Fibroblast of skin of abdomen (primary cell): ENCODE measurements around the gene PITRM1.

Source experiments
- DNase-seq: peaks from one replicate; pipeline ENCODE4 v3.0.0-alpha.2; 2013

PITRM1 gene

DNA sequence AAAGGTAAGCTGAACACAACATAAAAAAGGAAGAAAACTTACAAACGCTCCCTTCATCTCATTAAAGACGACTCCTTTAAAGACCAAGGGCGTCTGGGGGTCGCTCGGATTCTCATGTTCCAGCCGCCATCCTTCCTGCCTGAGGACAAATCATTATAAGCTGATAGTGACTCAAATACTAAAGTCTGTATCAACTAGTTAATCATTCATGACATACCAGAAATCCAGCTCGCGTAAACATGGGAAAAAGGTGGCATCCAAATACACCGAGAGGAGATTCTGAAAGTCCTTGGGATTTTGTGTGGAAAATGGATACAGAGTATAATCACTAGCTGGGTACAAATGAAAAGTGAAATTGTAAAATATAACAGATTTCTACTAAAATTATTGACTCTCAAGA, 7.4 kb downstream of the PITRM1 start:
- DNase-seq: no peak

DNA sequence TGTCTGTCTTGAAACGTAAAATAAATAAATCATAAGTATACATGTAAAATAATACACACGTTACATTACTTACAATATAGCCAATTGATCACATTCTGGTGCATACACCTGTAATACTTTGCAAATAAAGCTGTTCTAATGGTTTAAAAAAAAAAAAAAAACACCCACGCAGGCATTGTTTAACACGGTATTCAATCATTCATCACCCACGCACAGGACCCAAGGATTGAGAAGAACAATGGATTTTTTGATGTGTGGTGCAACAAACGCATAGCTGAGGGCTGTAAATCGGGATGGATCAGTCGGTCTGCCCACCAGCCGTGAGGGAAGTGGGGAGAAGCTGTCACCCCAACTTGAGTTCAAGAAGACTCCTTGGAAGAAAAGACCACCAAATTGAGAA, 8.7 kb downstream of the PITRM1 start:
- DNase-seq: no peak

DNA sequence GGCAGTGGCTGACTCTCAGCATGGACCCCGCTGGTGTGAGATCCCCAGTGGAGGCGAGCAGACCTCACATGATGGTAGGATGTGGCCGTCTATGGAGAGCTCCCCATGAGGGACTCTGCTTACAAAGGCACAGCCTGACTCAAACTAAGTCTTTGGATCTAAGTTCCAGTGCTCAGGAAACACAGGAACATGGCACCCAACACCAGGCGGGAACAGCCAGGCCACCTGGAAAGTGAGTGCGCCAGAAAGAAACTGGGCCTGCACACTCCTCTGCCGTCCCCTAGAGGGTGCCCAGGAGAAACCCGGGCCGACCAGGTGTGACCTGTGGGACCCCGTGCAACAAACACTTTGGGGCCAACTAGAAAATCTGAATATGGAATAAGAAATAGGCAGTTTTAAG, 10.0 kb downstream of the PITRM1 start:
- no peak for DNase-seq

DNA sequence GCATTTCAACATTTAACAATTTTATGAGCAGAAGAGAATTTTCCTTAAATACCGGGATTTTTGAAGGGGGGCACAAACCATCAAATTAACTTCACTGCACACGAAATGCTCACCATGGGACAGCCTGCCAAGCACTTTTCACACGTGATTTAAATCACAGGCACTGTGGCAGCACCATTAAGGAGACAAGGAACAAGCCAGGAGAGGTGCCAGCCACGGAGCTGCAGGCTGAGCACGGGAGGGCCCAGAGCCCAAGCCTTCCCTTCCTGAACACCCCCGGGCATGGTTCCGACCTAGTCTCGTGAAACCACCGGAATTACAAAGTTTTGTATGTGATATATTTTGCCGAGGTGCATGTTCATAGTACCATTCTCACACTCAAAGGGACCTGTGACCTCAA, 13.4 kb downstream of the PITRM1 start:
- DNase-seq: no peak

DNA sequence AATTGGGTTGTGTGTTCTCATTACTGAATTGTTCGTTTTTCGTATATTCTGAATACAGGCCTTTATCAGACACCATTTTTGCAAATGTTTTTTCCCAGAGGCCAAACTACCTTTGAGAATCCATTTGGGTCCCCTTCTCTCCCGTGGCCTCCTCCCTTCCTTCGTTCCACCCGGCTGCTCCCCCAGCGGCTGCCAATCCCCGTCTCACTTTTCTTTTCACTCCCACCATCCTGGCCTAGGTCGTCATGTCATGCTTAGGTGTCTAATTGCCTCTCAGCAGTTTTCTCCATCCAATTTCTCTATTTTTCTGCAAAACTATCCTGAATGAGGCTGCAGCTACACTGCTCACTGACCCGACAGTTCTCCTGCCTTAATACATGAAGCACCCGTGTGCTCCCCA, 17.9 kb downstream of the PITRM1 start:
- DNase-seq: no peak

DNA sequence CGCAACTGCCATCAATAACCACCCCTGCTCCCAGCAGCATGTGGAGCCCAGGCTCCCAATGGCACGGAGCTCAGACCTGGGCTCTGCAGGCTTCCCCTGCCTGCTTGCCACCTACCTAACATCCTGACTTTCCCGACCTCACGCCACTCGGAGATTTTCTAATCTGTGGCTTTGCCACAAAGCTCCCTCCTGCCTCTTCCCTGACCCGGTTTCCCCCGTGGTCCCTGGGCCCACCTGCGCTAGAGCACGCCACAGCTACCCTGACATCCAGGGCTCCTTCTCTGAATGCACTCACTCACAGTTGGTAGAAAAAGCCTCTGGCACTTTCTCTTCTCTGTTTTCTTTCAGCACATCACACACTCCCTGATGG, 20.0 kb downstream of the PITRM1 start:
- DNase-seq: no peak

DNA sequence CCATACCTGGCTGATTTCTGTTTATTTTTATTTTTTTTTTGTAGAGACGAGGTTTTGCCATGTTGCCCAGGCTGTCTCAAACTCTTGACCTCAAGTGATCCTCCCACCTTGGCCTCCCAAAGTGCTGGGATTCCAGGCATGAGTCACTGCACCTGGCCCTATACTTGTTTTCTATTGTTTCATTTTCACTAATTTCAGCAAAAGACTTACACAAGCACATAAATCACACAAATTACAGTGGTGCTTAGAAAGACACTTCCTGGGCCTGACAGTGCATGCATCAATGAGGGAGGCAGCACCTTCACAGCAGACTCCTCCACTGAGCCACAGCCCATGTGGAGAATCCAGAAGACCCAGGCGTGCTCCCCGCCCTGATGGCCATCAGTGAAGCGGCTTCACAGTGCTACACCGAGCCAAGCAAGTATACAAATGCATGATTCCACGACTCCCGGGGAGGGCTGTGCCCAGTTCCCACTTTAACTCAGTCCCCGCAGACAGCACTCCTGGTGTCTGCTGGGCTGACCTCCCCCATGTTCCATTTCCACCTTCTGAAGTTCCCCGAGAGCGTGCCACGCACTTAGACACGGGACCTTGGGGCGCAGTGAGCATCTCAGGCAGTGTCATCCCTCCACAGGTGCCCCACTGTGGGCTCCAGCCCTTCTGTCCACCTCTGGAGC, 20.6 kb downstream of the PITRM1 start:
- DNase-seq: no peak

DNA sequence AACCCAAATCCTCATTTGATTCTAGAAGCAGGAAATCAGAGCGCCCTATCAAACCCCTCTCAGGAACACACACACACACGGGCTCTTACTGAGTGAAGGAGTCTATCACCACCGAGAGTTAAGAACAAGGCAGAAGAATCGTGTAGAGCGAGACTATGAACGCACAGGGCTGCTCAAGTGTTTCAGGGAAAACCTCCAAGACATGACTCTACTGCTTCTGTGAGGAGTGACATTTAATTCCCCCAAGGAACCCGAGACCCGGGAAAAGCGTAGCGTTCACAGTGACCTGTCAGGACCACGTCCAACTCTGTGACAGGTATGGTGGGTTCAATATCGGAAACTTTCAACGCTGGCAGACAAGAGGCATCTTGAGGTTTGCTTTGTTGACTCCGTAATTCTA, 21.6 kb downstream of the PITRM1 start:
- DNase-seq: no peak

DNA sequence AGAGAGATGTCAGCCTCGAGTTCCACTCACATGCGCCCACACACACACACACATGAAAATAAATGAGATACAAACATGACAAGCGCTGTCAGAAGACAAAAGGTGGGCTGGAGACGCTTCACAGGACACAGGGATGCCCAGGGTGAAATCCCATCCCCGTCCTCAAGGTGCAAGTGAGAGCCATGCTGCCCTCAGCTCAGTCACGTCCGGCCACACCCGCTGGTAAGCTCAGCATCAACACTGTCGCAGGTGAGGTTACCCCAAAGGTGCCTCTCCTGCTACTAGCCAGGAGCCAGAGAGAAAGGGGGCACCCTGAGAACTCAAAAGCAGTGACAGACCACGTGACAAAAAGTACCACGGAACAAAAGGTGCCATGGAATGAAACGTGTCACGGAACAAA, 22.2 kb downstream of the PITRM1 start:
- DNase-seq: no peak

DNA sequence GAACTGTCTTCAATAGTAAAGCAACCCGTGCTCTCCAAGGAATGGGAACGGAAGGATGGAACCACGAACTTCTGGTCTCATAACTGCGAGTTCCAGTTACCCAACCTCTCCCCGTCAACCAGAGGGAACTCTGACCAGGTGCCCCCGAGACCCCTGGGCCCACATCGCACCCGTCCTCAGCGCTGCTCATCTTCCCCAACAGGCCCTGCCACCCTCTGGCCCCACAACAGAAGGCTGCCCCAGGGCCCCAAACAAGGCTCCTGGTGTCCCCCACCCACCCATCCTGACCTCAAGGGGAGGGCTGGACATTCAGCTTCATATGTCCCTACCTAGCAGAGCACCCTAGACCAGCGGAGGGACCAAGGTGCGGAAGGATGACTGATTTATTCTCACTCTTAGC, 22.7 kb downstream of the PITRM1 start:
- no peak for DNase-seq

DNA sequence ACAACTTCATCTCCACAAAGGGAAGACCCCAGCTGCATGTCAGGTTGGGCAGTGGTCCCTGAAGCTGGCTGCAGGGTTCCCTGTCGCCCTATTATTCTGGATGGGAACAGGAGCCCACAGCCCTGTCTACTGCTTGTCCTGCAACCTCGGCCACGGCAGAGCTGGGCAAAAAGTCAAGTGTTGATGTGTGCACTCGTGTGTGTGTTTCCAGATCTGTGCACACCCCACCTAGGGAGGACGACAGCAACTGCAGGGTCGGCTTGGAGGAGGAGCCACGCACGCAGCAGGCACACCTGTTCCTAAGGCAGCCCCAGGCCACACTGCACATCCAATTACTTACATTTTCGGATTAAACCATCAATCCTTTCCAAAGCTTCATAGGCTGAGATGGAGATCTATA, 23.6 kb downstream of the PITRM1 start:
- DNase-seq: no peak

DNA sequence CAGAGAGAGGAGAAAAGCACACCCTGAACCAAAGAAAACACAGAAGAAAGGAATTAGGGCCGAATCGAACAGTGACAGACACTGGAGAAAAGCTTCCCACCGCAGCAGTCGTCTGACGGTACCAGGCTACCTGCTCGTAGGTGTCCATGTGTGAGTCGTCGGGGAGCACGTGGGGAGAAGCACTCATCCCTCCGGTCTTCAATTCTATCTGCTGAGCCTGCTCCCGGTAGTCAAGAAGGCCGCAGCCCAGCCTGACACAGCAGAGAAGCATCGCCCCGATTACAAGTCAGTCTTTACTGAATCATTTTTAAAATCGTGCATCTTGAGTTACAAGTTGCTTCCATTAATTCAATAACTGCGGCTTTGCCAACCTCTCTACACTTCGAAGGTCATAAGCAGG, 24.5 kb downstream of the PITRM1 start:
- no peak for DNase-seq

DNA sequence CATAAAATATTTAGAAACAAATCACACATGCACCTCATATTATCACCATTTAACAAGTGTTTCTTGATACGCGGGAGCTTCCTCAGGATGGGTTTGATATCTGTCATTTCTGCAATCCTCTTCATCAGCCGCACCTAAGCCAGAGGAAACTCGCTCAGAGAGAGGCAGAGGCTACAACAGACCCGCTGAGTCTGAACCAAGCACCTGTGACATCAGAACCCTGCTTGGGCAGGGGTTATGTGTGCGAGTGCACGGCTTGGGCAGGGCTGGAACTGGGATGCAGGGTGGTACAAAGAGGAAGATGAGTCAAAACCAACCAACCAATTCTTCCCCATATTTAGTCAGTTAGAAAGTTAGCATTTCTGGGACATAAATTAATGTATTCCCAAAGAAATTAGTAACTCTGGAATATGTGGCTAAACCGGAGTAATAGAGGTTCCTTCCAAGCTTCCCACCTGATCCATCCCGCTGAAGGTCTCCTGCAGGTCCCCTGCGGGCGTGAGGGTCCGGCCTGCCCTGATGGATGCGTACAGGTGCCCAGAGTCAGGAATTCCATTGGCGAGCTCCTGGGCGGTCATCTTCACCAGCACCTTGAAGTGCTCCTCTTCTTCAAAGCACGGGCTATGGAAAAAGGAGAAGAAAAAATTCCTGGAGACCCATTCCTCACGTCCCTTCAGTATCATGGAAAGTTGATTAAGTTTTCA, 25.3 kb downstream of the PITRM1 start:
- no peak for DNase-seq

DNA sequence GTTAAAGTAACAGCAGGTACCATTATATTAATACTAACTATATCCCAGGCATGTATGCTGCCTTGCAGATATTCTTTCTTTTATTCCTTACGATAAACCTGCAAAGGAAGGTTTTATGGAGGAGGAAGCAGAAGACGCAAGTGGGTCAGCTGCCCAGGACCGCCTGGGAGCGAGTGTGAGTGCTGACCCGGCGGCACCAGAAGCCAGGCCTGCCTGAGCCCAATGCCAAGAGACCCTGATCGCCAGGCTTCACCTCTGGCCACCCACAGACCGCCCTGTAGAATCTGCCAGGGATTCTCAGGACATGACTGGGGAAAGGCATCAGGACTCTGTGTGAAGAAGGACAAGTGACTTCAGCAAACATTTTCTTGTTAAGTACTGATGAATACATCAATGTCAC, 26.3 kb downstream of the PITRM1 start:
- no peak for DNase-seq

DNA sequence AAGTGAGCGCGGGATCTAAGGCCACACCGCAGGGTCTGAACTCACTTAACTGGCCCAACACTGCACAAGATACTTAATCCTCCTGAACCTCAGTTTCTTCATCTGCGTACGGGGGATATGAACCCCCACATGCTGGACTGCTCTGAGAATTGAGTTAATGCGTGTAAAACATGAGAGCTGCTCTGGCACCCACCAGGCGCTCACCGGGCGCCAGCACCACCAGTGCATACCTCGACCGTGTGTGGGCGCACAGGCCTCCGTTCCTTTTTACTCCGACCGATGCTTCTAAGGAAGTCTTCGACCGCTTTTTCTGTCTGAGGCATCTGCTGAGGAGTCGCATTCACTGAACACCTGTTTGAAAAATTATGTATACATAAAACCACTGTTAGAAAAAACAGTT, 27.2 kb downstream of the PITRM1 start:
- no peak for DNase-seq

DNA sequence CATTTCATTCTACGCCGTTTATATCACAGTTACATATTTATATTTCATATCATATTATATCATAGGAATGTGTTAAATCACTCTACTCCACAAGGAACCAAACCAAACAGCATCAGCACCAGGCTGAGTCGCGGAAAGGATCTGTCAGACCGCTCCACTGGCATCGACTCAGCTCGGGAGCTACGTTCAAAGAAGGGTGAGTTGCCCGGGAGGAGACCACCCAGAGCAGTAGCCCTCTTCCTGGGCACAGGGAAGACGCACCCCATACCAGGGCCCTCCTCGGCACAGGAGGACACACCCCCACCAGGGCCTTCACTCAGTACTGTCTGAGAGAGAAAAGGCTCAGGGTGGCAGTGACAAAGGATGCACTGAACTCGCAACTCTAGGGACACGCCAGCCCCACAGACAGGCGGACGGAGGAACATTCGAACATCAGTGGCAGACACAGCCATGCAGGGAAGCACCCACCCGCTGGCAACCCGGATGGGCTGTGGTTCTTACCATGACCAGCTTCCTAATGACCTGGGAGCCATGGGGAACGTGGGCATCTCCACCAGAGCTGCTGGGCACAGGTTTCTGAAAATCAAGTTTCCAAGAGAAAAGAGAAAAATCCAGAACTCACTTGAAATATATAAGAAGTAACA, 28.7 kb downstream of the PITRM1 start:
- no peak for DNase-seq

DNA sequence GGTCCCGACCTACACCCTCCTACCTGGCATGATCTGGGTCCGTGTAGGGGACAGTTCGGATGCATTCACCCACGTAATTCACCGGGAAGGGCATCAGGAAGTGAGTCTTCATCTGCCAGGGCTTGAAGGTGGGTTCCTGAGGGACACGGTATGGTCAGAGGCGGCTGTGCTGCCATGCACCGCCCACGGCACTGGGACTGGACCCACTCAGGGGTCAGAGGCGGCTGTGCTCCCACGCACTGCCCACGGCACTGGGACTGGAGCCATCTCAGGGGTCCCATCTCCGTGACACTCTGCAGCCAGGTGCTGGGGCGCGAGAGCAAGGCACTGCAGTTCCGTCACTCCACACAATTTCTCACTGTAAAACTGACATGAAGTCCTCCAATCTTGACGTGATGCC, 29.2 kb downstream of the PITRM1 start:
- no peak for DNase-seq

DNA sequence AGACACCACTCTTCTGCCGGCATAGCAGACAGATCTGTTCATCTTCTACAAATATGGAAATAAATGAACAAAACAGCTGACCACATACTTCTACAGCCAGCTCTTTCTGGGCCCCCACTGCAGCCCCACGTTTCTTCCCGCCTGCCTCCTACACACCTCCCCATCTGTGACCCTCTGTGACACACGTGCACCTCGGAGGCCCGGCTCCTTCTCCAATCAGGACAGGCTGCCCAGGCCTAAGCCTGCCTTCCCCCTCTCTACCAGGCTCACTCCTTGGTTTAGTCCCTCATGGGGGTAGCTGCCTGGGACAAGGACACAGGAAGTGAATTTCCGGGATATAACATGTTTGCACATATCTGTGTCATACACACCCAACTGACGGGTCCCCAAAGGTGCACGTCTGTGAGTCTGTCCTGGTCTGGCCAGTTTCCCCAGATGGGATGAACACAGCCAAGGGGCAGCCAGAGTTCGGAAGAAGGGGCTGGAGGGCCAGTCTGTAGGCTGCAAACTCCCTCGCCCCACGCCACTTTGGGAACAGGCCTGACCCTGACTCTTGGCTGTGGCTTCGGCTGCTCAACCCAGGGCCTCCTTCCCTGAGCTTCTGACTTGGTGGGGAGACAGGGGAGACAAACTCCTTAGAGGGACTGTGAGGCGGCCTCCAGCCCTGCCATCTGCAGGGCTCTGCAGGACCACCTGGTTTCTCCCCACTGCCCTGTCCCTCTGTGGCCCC, 30.3 kb downstream of the PITRM1 start:
- no peak for DNase-seq

DNA sequence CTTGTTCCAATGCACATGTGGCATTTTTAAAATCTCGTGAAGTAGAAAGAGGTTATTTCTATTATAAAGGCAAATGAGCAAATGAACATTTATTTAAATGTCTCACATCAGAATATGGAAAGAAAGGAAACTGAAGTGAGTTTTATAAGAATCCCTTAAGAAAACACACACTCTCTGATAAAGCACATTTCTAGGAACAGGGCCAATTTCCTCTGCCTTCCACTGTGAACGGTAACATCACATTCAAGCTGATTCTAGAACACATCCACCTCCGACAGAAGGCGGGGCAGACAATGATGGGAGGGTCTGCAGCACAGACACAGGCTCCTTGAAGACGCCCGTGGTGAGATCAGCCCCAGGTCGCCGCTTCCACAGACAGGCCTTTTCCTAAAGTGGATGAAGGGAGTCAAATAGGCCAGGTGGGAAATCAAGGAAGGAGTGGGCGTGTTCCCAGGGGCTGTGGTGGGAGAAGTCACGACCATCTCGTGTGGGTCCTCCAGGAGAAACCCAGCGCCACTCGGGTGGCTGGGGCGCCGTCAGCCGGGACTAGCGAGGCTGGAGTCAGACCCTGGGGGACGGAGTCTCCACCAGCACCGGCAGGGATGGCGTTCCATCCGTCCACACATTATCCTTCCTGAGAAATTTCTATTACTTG, 31.1 kb downstream of the PITRM1 start:
- DNase-seq: peak; percentile 8

DNA sequence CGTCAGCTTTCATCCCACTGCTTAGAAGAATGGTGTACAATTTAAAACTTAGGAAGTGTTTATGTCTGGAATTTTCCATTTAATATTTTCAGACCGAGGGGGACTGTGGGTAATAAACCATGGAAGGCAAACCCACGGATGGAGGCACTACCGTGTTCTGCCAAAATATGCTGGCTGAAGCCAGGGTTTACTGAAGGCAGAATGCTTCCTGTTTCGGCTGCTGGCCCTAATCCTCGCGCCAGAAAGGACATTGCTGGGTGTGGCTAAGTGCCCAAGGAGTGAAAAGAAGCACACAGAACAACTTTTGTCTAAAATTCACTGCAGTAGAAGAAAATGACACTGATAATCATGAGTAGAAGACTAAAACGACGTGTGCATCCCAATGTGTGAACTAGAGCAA, 32.3 kb downstream of the PITRM1 start:
- no peak for DNase-seq

DNA sequence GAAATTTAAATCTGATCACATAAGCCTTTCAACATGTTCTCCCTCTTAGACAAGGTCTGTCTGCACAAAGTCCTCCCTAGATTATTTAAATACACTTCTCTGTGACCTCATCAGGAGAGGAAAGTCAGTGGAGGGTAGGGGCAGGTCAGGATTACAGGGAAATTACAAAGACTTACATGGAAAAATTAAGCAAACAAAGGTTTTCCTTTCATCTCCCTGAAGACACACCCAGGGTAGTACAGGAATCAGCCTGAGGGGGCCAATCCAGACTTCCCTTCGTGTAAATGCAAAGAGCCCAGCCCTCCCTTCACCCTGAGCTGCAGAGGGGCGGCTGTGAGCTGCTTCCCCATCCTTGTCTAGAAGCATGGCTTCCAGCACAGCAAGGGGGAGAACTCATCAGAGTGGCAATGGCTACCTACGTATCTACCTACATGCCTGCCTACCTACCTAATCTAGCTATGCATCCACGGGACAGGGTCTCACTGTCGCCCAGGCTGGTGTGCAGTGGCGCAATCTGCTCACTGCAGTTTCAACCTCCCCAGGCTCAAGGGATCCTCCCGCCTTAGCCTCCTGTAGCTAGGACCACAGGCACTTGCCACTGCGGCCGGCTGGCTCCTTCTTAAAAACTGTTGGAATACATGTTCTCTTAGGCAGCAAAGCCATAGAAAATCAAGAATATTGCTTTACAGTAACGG, 33.2 kb downstream of the PITRM1 start:
- no peak for DNase-seq

DNA sequence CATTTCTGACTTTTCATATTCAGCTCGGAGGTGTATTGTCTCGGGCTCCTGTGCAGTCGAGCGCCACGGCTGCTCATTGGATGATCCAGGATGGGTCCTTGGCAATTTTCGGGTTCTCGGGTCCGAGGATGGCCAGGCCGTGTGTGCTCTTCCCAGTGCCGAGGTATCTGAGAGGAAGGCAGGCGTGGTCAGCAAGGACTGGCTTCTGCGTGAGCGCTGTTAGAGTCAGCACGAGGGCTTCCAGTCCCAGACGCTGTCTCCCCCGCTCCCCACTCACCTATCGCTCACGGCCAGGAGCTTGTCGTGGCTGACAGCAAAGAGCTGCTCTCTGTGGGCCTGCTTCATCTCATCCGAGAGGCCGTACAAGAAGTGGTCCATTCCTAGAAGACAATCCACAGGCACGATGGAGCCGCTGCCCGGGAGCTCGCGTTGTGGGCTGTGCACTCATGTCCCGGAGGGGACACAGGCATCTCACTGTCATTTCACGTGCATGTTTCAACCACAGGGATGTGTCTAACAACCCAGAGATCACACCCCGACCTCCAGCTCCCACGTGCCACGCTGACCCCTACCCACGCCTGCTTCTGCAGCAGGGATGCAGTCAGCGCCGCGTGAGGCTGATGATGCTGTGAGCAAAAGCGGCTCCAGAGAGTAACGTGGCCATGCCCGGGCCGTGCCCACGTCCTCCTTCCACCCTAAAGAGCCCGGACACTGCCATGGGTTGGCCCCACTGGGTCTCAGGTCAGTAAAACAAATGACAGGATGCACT, 34.4 kb downstream of the PITRM1 start:
- DNase-seq: no peak
